ENCODE measurements around the gene FOXP1. TPM values are rescaled to one million over a fixed set of nuclear protein-coding genes. Genes with fewer than 3 reads are reported as not detected.

Gene FOXP1
- total RNA-seq, 1 experiment from 2014 or later, result 75.3 TPM

- H3K4me1 Mint-ChIP-seq, result peaks cover 51 to 53% of the 10 kb centered on the region in 2 experiments
- Histone ChIP-seq H4K91ac (ENCODE audit: insufficient read length, low read depth, low read length) (no peak overlapping the region), H3T11ph (ENCODE audit: low read length) (no peak overlapping the region), H2BK20ac (ENCODE audit: low read depth, low read length, poor library complexity, severe bottlenecking) (no peak overlapping the region), H3K79me2 (ENCODE audit: insufficient read depth, low read length) (no peaks in the 10 kb centered on the region), H3K9ac (ENCODE audit: extremely low read depth, insufficient read length, low read length) (no peak overlapping the region), H2BK12ac (ENCODE audit: insufficient read length, low read depth, low read length) (no peak overlapping the region), H3K9me3 (ENCODE audit: control insufficient read depth, low read depth, low read length) (no peaks in the 10 kb centered on the region), H3K18ac (ENCODE audit: insufficient read length, low read depth, low read length) (no peak overlapping the region), H3K4me1 (ENCODE audit: insufficient read depth, low read length) (peaks cover 6% of the 10 kb centered on the region; the same call in 1 of the 2 replicates), H3K23me2 (ENCODE audit: insufficient read length, low read depth, low read length, poor library complexity, severe bottlenecking) (no peaks in the 10 kb centered on the region), H3K4me2 (ENCODE audit: insufficient read depth, insufficient read length, low read length) (no peak overlapping the region), H3K27ac (ENCODE audit: insufficient read length, low read depth, low read length) (no peak overlapping the region), H3K27me3 (ENCODE audit: insufficient read depth, low read length) (no peaks in the 10 kb centered on the region), H3K14ac (ENCODE audit: insufficient read depth, low read length) (no peak overlapping the region), H3K23ac (ENCODE audit: insufficient read length, low read depth, low read length) (no peak overlapping the region), H4K20me1 (ENCODE audit: control insufficient read depth, insufficient read depth, insufficient read length) (no peaks in the 10 kb centered on the region), H2AK5ac (ENCODE audit: insufficient read length, low read length) (no peak overlapping the region), H2BK120ac (ENCODE audit: low read depth, low read length, poor library complexity, severe bottlenecking) (no peak overlapping the region), H3K79me1 (ENCODE audit: insufficient read depth, low read depth, low read length, poor library complexity, severe bottlenecking) (peaks cover 2% of the 10 kb centered on the region), H2BK15ac (ENCODE audit: low read depth, low read length) (no peak overlapping the region), H4K5ac (ENCODE audit: insufficient read length, low read depth, low read length) (no peak overlapping the region), H4K8ac (replicated peaks; ENCODE audit: insufficient read length, low read depth, low read length) (no peak overlapping the region), H3K4ac (ENCODE audit: low read depth, low read length) (no peak overlapping the region), H2BK5ac (ENCODE audit: insufficient read length, low read length) (no peak overlapping the region), H2AFZ (ENCODE audit: low read length) (no peak overlapping the region), H3K56ac (ENCODE audit: insufficient read length, low read depth, low read length) (no peak overlapping the region)
- no peak overlapping the region for H3K27ac Mint-ChIP-seq
- no peak overlapping the region; a peak in 1 of 5 replicates for H3K4me3 Mint-ChIP-seq
- no peaks in the 10 kb centered on the region for H3K27me3 Mint-ChIP-seq (ENCODE audit: low read depth)
- no peak for TF ChIP-seq CTCF (conservative IDR thresholded peaks at IDR 0.05)
- H3K9me3 Mint-ChIP-seq, result no peaks in the 10 kb centered on the region
- DNase-seq, result no peak
- no CpG with 5 or more reads among the region's 4 CpGs for WGBS (ENCODE audit: extremely low coverage, insufficient read length, low lambda C conversion rate)
- H3K36me3 Mint-ChIP-seq (ENCODE audit: insufficient read depth in 1 of 3, low read depth in 3 of 3), result no peaks in the 10 kb centered on the region
Observed at GRCh38 chr3:71203727-71204488, 379.6 kb downstream of the FOXP1 start.

Data from H9 (cell line).